Stimulated activated CD4-positive, alpha-beta T cell treated with anti-CD3 and anti-CD28 coated beads, TNF-alpha, amount 100 ng/mL, for 48 hours (primary cell): ENCODE measurements around the gene RAB26.
"Not testable (repeated sequence)": the region's sequence is repeated elsewhere in the genome, so short reads cannot be mapped to it uniquely, and the experiment has no call there.

Source experiments
- DNase-seq, 3 donors: peaks; one replicate each; pipeline ENCODE4 v3.0.0-alpha.2; 2020; ENCODE audit warnings: low read depth in 3 of 3

The RAB26 gene

DNA sequence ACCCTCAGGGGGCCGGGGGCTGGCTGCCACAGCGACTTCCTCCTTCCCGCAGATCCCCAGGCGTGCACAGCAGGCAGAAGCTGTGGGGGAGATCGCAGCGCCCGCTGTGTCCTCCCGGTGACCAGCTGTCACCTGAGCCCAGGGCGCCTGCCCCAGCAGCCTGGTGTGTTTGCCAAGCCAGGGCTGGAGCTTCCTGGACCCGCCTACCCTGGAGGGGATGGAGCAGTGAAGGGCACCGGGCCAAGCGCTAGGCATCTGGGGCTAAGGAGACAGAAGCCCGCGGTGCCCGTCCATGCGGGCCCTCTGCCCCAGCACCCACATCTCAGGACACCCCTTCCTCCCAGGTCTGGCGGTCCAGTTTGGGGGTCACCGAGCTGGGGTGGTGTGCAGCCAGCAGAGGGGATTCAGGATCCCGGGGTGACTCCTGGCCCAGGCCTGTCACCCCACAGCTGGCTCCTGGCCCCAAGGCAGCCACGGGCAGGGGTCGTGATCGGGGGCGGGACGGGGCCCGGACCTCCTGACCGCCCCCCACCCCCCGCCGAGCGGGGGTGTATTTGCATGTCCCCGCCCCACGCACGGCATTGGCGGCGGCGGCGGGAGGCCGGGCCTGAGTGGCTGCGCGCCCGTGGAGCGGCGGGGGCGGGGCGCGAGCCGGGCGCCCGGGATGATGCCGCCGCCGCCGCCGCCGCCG is at the start of gene RAB26:
Gene RAB26 (plus strand): TSS at position 645 of the 691 bp plus-strand sequence. CDS start 159 bp downstream, outside the sequence.
- no peak for DNase-seq

DNA sequence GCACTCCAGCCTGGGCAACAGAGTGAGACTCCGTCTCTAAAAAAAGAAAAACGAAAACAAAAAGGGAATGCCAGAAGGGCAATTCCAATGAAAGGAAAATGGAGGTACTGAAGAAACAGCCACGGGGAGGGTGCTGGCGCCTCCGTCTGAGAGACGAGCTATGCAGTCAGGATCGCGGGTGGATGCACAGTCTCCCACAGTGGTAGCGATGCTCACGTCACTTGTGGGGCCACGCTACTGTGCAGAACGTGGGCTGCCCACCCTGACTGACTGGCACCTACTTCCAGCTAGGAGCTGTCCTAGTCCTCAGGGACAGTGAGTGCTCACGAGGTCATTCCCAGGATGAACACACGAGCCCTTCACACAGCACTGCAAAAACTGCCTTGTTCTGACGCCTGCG is 46.8 kb upstream of the RAB26 start:
- not testable (repeated sequence) for DNase-seq

DNA sequence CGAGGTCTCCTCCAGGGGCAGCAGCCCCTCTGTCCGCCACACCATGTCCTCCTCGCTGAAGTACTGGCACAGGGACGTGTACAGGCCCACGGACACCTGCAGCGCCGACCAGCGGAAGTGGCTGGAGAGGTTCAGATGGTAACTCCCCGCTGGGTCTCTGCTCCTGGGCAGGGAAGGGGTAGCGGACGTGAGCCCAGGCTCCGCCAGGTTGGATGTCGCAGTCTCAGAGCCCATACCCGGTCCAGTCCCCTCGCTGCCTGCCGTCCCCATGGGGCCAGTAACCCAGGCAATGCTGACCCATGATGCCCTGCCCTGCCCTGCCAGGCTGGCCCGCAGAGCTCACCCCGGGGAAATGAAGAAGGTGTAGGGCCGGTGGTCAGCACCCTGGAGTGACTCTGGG is 46.0 kb upstream of the RAB26 start:
- no peak for DNase-seq

- DNase-seq: not testable (repeated sequence)
Observed at GRCh38 chr16:2104464-2104863, 44.0 kb upstream of the RAB26 start.

GRCh38 chr16:2105291-2105690 is 43.1 kb upstream of the RAB26 start:
- DNase-seq: not testable (repeated sequence)

- DNase-seq: not testable (repeated sequence)
Observed at GRCh38 chr16:2105769-2106168, 42.7 kb upstream of the RAB26 start.

GRCh38 chr16:2106211-2106610 is 42.2 kb upstream of the RAB26 start:
- DNase-seq: not testable (repeated sequence)

DNA sequence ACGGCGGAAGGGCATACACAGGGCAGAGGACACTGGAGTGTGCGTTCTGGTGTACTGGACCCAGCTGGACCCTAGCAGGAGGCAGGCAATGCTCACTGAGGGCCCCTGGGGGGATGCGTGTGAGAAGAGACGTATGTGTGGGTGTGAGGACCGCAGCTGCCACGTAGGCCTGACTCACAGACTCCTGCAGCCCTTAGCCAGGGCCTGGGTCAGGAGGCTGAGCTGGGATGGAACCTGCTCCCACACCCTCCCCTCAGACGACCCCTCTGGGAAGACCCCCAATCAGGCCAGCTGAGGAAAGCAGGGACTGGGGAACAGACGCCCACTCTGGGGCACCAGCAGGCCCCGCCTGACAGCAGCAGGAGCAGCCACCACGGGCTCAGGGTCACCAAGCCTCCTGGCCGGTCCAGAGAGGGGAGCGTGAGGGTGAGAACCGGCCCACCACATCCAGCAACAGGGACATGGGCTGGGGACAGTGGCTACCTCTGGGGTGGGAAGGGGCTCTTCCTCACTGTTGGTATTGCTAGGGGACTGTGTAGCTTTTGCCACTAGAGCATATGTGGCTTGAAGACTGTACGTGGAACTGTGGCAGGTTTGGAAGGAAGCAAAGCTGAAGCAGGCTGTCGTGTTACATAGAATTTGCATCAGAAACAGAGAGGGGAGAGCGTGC is 41.2 kb upstream of the RAB26 start:
- not testable (repeated sequence) for DNase-seq

GRCh38 chr16:2107791-2108125 is 40.7 kb upstream of the RAB26 start:
- DNase-seq: not testable (repeated sequence)

DNA sequence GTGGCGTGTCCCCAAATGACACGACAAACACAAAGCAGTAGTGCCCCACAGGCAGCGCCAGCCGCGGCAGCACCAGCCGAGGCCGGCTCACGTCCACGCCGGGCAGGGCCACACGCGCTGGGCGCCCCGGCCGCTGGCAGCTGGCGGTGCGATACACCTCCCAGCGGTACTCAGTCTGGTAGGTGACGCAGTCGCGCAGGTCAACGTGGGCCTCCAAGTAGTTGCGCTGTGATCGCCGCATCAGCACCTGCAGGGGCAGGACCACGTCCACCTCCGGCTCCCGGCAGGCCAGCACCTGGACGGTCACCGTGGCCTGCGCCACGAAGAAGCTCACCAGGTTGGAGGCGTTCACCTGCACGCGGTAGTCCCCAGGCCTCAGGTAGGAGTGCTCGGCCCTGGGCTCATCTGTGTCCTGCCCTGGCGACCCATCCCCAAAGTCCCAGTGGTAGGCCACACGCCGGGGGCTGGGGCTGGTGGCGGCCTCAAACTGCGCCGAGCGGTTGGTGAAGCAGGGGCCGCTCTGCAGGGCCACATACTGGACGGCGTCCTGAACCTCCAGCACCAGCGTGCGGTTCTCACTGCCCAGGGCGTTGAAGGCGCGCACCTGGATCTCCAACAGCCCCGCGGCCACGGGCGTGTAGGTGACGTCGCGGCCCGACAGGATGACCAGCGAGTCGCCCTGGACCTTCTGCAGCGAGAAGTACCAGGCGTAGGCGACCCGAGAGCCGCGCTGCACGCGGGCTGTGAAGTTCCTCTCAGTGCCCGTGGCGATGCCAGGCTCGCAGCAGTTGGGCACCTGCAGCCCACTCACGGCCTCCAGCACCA is 39.8 kb upstream of the RAB26 start:
- not testable (repeated sequence) for DNase-seq

DNA sequence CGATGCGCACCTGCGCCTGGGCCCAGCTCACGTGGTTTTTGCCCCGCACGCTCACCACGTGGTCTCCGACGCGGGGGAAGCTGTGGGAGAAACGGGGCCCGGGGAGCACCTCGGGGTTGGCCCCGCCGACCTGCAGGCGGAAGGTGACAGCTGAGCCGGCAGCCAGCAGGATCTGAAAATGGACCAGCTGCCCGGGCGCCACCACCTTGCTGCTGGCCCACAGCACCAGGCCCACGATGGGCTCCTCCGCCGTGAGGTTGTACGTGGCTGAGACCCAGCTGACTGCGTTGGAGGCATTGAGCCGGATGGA is 39.2 kb upstream of the RAB26 start:
- not testable (repeated sequence) for DNase-seq

GRCh38 chr16:2109872-2110271 is 38.6 kb upstream of the RAB26 start:
- not testable (repeated sequence) for DNase-seq

- DNase-seq: not testable (repeated sequence)
Observed at GRCh38 chr16:2110332-2111008, 38.0 kb upstream of the RAB26 start.

DNA sequence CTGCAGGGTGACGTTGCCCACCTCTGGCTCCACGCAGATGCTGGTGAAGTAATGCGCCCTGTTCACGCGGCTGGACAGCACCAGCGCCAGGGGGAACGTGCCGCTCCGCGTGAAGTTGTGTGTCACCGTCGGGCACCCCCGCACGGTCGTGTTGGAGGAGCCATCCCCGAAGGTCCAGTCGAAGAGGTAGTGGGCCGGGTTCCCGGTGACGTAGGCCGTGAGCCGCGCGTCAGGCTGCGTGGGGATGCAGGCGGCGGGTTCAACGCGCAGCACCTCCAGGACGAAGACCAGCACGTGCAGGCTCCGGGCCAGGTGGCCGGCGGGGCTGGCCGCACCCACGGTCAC is 37.4 kb upstream of the RAB26 start:
- DNase-seq: not testable (repeated sequence)

DNA sequence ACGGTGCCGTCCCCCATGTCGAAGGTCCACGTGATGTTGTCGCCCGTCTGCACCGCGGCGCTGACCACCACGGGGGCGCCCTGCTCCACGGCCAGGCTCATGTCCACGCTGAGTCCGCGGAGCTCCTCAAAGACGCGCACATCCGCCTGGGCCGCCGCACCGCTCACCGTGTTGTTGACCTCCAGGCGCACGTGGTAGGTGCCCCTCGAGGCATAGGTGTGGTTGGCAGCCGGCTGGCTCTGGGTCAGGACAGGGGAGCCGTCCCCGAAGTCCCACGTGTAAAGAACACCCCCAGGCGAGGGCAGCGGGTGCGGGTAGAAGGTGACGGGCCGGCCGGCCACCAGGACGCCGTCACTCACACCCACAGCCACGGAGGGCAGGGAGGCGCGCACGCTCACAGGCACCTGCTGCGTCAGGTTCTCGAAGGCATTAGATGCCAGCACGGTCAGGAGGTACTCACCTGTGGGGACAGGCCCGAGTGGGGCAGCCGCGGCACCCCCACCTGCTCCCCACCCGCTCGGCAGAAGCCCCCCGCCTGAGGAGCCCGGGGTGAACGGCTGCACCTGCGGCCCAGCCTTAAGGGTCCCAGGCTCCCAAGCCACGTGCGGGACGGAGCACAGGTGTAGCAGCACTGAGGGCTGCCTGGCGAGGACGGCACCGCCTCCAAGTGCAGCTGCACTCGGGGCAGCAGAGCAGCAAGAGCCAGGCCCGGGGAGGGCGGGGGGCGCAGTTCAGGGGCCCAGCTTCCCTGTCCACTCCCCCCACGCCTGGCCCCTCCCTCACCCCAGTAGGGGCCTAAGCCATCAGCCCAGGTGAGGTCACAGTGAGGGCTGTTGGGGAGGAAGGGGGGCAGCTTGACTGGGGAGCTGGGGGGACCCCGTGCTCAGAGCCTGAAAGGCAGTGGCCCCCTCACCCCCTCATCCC is 36.8 kb upstream of the RAB26 start:
- DNase-seq: not testable (repeated sequence)

- DNase-seq: not testable (repeated sequence)
Observed at GRCh38 chr16:2112539-2113106, 35.8 kb upstream of the RAB26 start.

GRCh38 chr16:2114225-2114624 is 34.2 kb upstream of the RAB26 start:
- not testable (repeated sequence) for DNase-seq

DNA sequence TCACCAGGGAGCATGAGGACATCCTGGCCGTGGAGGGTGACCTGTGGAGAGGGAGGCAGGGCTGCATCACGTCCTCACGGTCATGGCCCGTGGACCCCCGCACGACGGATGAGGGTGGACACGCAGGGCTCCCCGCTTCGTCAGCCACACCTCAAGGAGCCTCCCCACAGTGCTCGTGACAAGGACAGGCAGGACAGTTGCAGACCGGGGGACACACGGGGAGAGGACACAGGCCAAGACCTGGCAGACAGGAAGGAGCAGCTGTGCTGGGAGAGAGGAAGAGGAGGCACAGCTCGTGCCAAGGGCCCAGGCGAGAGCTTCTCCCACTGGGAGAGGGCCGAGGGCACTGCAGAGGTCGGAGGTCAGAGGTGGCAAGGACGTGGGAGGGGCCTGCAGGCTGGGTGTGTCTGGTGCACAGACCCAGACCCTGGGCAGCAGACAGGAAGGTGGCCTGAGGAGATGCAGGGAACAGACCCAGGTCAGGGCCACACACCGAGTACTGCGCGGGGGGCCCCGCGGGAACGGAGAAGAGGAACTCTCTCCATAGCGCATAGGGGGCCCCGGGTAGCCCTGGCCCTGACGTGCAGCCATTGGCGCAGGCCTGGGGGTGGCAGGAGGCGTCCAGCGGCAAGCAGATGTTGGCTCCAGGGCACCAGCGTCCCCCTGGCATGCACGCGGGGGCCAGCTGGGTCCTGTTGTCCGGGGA is 33.4 kb upstream of the RAB26 start:
- not testable (repeated sequence) for DNase-seq

DNA sequence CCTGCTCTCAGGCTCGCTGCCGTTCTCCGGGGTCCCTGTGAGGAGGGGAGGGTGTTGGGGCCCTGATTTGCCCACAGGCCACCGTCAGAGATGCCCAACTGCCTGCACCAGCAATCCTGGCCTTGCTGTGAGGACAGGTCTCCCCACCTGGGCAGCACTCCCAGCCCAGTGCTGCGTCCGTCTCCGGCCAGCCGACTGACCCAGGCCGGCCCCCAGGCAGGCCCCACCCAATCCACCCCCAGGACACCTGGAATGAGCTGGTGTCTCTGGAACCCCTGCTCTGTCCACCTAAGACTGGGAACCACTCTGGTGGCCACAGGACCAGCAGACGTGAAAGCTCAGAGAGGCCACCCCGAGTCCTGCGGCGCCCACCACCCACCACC is 32.8 kb upstream of the RAB26 start:
- DNase-seq: no peak

DNA sequence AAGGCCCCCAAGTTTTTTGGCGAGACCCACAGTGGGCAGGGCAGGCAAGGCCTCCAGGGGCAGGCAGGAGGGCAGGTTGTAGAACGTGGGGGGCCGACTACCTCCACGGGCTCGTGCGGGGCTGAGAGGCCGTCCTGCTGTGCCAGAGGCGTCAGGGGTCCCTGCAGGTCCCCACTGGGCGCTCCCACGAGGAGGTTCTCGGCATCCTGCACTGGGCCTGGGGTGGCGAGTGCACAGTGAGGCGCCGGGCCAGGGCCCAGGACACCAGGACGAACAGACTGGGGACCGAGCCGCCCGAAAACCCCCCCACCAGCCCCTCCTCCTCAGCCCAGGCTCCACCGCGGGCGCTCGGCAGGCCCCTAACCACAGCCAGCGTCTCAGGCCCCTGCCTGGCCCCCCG is 32.0 kb upstream of the RAB26 start:
- not testable (repeated sequence) for DNase-seq
